ENCODE data around the gene ANTXRL. TPM values are rescaled to one million over a fixed set of nuclear protein-coding genes. Genes with fewer than 3 reads are reported as not detected.
"Not testable (repeated sequence)": the region's sequence is repeated elsewhere in the genome, so short reads cannot be mapped to it uniquely, and the experiment has no call there.

The ANTXRL gene
- total RNA-seq, 1 experiment from 2014 or later: not detected

DNA sequence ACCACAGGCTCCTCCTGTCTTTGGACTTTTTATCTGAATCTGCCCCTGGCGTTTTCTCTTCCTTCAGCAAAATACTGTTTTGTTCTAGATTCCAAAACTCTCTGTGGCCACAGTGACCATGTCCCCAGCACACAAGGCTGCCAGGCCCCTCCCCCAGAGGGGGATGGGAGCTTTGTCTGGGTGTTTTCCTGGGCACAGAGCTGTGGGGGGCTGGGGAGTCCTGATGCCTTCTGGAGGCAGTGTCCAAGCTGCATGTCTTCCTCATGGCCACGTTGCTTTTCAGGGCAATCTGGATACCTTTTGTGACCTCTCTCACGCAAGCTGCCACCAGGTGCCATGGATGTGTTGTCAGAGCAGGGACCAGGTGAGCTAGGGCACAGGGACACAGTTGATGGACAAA is 26.2 kb downstream of the ANTXRL start:
- Histone ChIP-seq H3K27me3 (ENCODE audit: low read length) (no peaks in the 10 kb centered on the region), H2AFZ (ENCODE audit: low read length) (no peak overlapping the region), H3K9ac (ENCODE audit: low read length) (no peak overlapping the region), H3K27ac (ENCODE audit: low read length) (no peak overlapping the region), H3K9me2 (replicated peaks; ENCODE audit: insufficient read depth, low read length) (no peaks in the 10 kb centered on the region), H3K36me3 (ENCODE audit: insufficient read depth, low read length) (no peaks in the 10 kb centered on the region), H3K4me2 (ENCODE audit: low read depth, low read length, poor library complexity, severe bottlenecking) (no peak overlapping the region), H3K79me2 (ENCODE audit: low read length) (no peaks in the 10 kb centered on the region), H3K4me1 (ENCODE audit: low read length) (no peaks in the 10 kb centered on the region), H4K20me1 (ENCODE audit: insufficient read depth, low read depth, low read length) (no peaks in the 10 kb centered on the region), H3K9me3 (ENCODE audit: low read length) (no peaks in the 10 kb centered on the region), H3K4me3 (ENCODE audit: low read length) (no peak overlapping the region)
- DNase-seq: no peak

DNA sequence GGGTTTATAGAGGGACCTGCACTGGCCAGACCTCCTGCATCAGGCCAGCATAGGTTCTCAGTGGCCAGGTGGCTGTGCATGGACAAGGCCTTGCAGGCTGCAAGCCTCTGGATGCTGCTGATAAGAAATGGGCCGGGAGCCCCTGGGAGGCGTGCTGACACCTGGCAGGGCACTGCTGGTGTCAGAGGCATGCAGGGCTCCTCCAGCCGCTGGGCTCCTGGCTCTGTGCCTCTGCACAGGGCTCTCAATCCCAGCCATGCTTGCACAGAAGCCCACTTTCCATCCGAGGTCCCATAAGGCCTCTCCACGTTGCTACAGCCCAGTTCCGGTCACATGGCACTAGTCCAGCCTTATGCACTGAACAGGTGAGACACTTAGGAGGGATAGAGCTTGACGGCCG is 27.3 kb downstream of the ANTXRL start:
- Histone ChIP-seq H3K27ac (ENCODE audit: low read length) (no peak overlapping the region), H3K27me3 (ENCODE audit: low read length) (no peaks in the 10 kb centered on the region), H3K9me3 (ENCODE audit: low read length) (no peaks in the 10 kb centered on the region), H3K9me2 (replicated peaks; ENCODE audit: insufficient read depth, low read length) (no peaks in the 10 kb centered on the region), H2AFZ (ENCODE audit: low read length) (no peak overlapping the region), H3K9ac (ENCODE audit: low read length) (no peak overlapping the region), H3K79me2 (ENCODE audit: low read length) (no peaks in the 10 kb centered on the region), H3K36me3 (ENCODE audit: insufficient read depth, low read length) (no peaks in the 10 kb centered on the region), H4K20me1 (ENCODE audit: insufficient read depth, low read depth, low read length) (no peaks in the 10 kb centered on the region), H3K4me3 (ENCODE audit: low read length) (no peak overlapping the region), H3K4me1 (ENCODE audit: low read length) (no peaks in the 10 kb centered on the region), H3K4me2 (ENCODE audit: low read depth, low read length, poor library complexity, severe bottlenecking) (no peak overlapping the region)
- DNase-seq: no peak

- not testable (repeated sequence) for H3K9ac ChIP-seq (ENCODE audit: low read length); H3K4me1 ChIP-seq (ENCODE audit: low read length); H3K27ac ChIP-seq (ENCODE audit: low read length); H3K9me3 ChIP-seq (ENCODE audit: low read length); H3K9me2 ChIP-seq (replicated peaks; ENCODE audit: insufficient read depth, low read length); H2AFZ ChIP-seq (ENCODE audit: low read length); H3K4me3 ChIP-seq (ENCODE audit: low read length); H3K27me3 ChIP-seq (ENCODE audit: low read length); H4K20me1 ChIP-seq (ENCODE audit: insufficient read depth, low read depth, low read length); H3K4me2 ChIP-seq (ENCODE audit: low read depth, low read length, poor library complexity, severe bottlenecking); H3K79me2 ChIP-seq (ENCODE audit: low read length); DNase-seq; H3K36me3 ChIP-seq (ENCODE audit: insufficient read depth, low read length)
These were observed 28.5 kb downstream of the ANTXRL start for GRCh38 chr10:46315071-46315860.

DNA sequence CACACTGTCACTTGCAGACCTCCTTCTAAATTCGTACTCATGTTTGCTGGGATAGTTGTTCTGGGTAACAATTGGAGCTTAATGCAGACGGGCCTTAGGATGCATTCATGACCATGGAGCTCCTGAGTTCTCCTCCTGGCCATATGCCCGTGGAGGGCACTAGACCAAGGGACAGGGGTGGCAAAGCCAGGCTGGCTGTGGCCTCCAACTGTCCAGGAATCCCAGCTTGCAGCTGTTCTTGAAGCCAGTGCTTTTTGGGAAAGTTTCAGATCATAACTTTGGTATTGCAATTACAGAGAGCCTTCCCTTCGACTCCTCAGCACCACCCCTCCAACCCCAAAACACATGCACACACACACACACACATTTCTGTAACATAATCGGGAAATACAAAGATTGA is 30.6 kb downstream of the ANTXRL start:
- Histone ChIP-seq H3K9me2 (replicated peaks; ENCODE audit: insufficient read depth, low read length) (no peaks in the 10 kb centered on the region), H3K4me1 (ENCODE audit: low read length) (no peaks in the 10 kb centered on the region), H3K4me3 (ENCODE audit: low read length) (no peak overlapping the region), H2AFZ (ENCODE audit: low read length) (no peak overlapping the region), H3K9me3 (ENCODE audit: low read length) (no peaks in the 10 kb centered on the region), H4K20me1 (ENCODE audit: insufficient read depth, low read depth, low read length) (no peaks in the 10 kb centered on the region), H3K79me2 (ENCODE audit: low read length) (no peaks in the 10 kb centered on the region), H3K4me2 (ENCODE audit: low read depth, low read length, poor library complexity, severe bottlenecking) (no peak overlapping the region), H3K9ac (ENCODE audit: low read length) (no peak overlapping the region), H3K27ac (ENCODE audit: low read length) (no peak overlapping the region), H3K36me3 (ENCODE audit: insufficient read depth, low read length) (no peaks in the 10 kb centered on the region), H3K27me3 (ENCODE audit: low read length) (no peaks in the 10 kb centered on the region)
- DNase-seq: no peak

DNA sequence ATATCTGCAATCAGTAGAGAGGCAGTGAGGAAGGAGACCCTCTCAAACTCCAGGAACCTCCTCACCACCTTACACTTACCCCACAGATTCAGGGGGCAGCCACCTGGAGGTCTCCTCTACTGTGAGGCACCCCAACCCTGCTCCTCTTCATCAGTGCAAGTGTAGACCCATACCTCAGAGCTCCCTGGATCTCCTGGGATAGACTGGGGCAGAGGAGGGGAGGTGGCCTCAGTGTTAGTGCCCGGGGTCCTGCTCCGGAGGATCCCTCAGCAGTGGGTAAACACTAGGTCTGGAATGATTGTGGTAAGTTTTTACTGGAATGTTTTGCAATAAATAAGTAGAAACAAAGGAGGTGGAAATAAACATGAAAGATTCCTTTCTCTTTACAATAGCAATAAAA is 31.1 kb downstream of the ANTXRL start:
- H4K20me1 ChIP-seq (ENCODE audit: insufficient read depth, low read depth, low read length): no peaks in the 10 kb centered on the region
- no peak overlapping the region for H2AFZ ChIP-seq (ENCODE audit: low read length)
- H3K27ac ChIP-seq (ENCODE audit: low read length): no peak overlapping the region
- no peak overlapping the region for H3K9ac ChIP-seq (ENCODE audit: low read length)
- H3K9me2 ChIP-seq (replicated peaks; ENCODE audit: insufficient read depth, low read length): no peaks in the 10 kb centered on the region
- H3K4me3 ChIP-seq (ENCODE audit: low read length): no peak overlapping the region
- no peak overlapping the region for H3K4me2 ChIP-seq (ENCODE audit: low read depth, low read length, poor library complexity, severe bottlenecking)
- H3K9me3 ChIP-seq (ENCODE audit: low read length): no peaks in the 10 kb centered on the region
- H3K27me3 ChIP-seq (ENCODE audit: low read length): no peaks in the 10 kb centered on the region
- no peaks in the 10 kb centered on the region for H3K4me1 ChIP-seq (ENCODE audit: low read length)
- no peak for DNase-seq
- H3K36me3 ChIP-seq (ENCODE audit: insufficient read depth, low read length): no peaks in the 10 kb centered on the region
- H3K79me2 ChIP-seq (ENCODE audit: low read length): no peaks in the 10 kb centered on the region

GRCh38 chr10:46318799-46319198 is 32.0 kb downstream of the ANTXRL start:
- no peaks in the 10 kb centered on the region for H3K9me2 ChIP-seq (replicated peaks; ENCODE audit: insufficient read depth, low read length)
- no peak overlapping the region for H2AFZ ChIP-seq (ENCODE audit: low read length)
- H4K20me1 ChIP-seq (ENCODE audit: insufficient read depth, low read depth, low read length): no peaks in the 10 kb centered on the region
- no peaks in the 10 kb centered on the region for H3K79me2 ChIP-seq (ENCODE audit: low read length)
- H3K27me3 ChIP-seq (ENCODE audit: low read length): no peaks in the 10 kb centered on the region
- H3K4me1 ChIP-seq (ENCODE audit: low read length): no peaks in the 10 kb centered on the region
- no peaks in the 10 kb centered on the region for H3K9me3 ChIP-seq (ENCODE audit: low read length)
- no peak overlapping the region for H3K4me3 ChIP-seq (ENCODE audit: low read length)
- H3K27ac ChIP-seq (ENCODE audit: low read length): no peak overlapping the region
- no peak for DNase-seq
- no peak overlapping the region for H3K9ac ChIP-seq (ENCODE audit: low read length)
- H3K4me2 ChIP-seq (ENCODE audit: low read depth, low read length, poor library complexity, severe bottlenecking): no peak overlapping the region
- no peaks in the 10 kb centered on the region for H3K36me3 ChIP-seq (ENCODE audit: insufficient read depth, low read length)

GRCh38 chr10:46319389-46319788 is 32.6 kb downstream of the ANTXRL start:
- Histone ChIP-seq H2AFZ (ENCODE audit: low read length) (no peak overlapping the region), H4K20me1 (ENCODE audit: insufficient read depth, low read depth, low read length) (no peaks in the 10 kb centered on the region), H3K36me3 (ENCODE audit: insufficient read depth, low read length) (no peaks in the 10 kb centered on the region), H3K4me2 (ENCODE audit: low read depth, low read length, poor library complexity, severe bottlenecking) (no peak overlapping the region), H3K79me2 (ENCODE audit: low read length) (no peaks in the 10 kb centered on the region), H3K27me3 (ENCODE audit: low read length) (no peaks in the 10 kb centered on the region), H3K9ac (ENCODE audit: low read length) (no peak overlapping the region), H3K9me2 (replicated peaks; ENCODE audit: insufficient read depth, low read length) (no peaks in the 10 kb centered on the region), H3K27ac (ENCODE audit: low read length) (no peak overlapping the region), H3K9me3 (ENCODE audit: low read length) (no peaks in the 10 kb centered on the region), H3K4me1 (ENCODE audit: low read length) (no peaks in the 10 kb centered on the region), H3K4me3 (ENCODE audit: low read length) (no peak overlapping the region)
- DNase-seq: no peak

DNA sequence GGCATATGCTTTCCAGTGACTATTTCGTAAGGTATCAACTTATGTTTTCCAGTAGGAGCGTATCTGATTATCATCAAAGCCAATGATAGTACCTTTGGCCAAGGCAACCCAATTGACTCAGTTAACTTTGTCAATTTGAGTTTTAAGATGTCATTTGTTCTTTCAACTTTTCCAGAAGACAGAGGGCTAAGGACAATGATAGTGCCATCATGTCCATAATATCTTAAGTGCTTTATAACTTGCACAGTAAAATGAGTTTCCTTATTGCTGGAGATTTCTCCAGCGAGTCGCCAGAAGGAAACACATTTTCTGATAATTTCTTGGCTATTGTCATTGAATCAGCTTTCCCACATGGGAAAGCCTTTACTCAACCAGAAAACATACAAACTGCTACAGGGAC is 35.0 kb downstream of the ANTXRL start:
- H3K27ac ChIP-seq (ENCODE audit: low read length): no peak overlapping the region
- DNase-seq: no peak
- no peaks in the 10 kb centered on the region for H3K36me3 ChIP-seq (ENCODE audit: insufficient read depth, low read length)
- no peaks in the 10 kb centered on the region for H3K27me3 ChIP-seq (ENCODE audit: low read length)
- H3K79me2 ChIP-seq (ENCODE audit: low read length): no peaks in the 10 kb centered on the region
- no peaks in the 10 kb centered on the region for H4K20me1 ChIP-seq (ENCODE audit: insufficient read depth, low read depth, low read length)
- H3K9me3 ChIP-seq (ENCODE audit: low read length): no peaks in the 10 kb centered on the region
- no peak overlapping the region for H3K4me3 ChIP-seq (ENCODE audit: low read length)
- H3K4me1 ChIP-seq (ENCODE audit: low read length): no peaks in the 10 kb centered on the region
- no peak overlapping the region for H2AFZ ChIP-seq (ENCODE audit: low read length)
- no peaks in the 10 kb centered on the region for H3K9me2 ChIP-seq (replicated peaks; ENCODE audit: insufficient read depth, low read length)
- no peak overlapping the region for H3K4me2 ChIP-seq (ENCODE audit: low read depth, low read length, poor library complexity, severe bottlenecking)
- no peak overlapping the region for H3K9ac ChIP-seq (ENCODE audit: low read length)

Data from Karpas-422 (cell line).